Anterior cingulate cortex (tissue), 58 donors: ENCODE data around the gene ACYP1.

Source experiments
- DNase-seq, 58 donors: peaks; one replicate each; lab custom pipeline; 2025; lab: John Stamatoyannopoulos, UW

The ACYP1 gene

GRCh38 chr14:75044322-75044721 is 19.5 kb downstream of the ACYP1 start:
- DNase-seq: no peak

DNA sequence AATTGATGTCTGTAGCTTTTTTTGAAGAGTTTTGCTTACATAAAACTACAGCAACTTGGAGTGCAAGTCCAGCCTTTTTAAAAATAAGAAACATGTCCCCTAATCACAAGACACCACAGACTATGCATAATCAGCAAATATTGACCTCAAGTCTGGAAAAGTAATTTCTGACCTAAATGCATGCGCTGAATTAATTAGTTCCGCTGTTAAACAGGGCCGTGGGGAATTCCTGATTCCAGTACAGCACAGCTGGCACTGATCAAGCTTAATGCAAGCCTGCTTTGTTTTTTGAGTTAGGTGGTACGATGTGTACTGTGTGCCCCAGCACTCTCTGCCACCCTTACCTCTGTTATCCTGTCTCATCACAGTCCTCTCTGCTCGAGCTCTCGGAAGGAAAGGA is 21.8 kb downstream of the ACYP1 start:
- no peak for DNase-seq

- DNase-seq: no peak
Observed at GRCh38 chr14:75041613-75042012, 22.2 kb downstream of the ACYP1 start.

DNA sequence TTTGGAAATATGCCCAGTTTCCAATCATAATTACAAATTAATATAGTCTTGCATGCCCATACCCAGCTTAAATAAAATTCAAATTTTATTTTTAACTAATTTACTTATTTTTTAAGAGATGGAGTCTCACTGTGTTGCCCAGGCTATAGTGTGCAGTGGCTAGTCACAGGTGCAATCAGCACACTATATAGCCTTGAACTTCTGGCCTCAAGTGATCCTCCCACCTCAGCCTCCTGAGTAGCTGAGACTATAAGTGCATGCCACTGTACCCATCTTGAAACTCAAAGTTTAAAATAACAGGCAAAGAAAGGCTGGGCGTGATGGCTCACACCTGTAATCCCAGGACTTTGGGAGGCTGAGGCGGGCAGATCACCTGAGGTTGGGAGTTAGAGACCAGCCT is 22.9 kb downstream of the ACYP1 start:
- no peak for DNase-seq

DNA sequence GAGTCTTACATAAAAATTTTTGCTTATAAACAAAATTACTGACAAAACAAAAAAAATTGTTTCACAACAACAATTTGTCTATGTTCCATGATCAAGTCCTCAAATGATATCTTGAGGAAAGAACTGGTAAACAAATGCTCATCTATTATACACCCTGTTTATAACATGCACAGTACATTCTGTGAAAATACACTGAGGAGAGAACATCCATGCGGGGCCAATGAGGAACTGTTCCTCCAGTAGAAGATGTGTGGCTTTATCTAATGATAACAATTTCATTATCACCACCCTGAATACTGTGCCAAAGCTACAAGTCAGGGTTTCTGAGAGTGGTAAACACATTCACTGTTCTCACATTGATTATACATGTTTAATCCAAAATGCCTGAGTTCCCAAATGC is 23.3 kb downstream of the ACYP1 start:
- no peak for DNase-seq

- DNase-seq: no peak
Observed at GRCh38 chr14:75032939-75033338, 30.9 kb downstream of the ACYP1 start.

- DNase-seq: no peak
Observed at GRCh38 chr14:75030147-75030546, 33.7 kb downstream of the ACYP1 start.

GRCh38 chr14:75025876-75026275 is 37.9 kb downstream of the ACYP1 start:
- DNase-seq: no peak

GRCh38 chr14:75025082-75025481 is 38.7 kb downstream of the ACYP1 start:
- DNase-seq: no peak

- DNase-seq: no peak
Observed at GRCh38 chr14:75023108-75023507, 40.7 kb downstream of the ACYP1 start.

- DNase-seq: peak in 2 of 58 donors; percentile 1 to 2
Observed at GRCh38 chr14:75022655-75023054, 41.2 kb downstream of the ACYP1 start.

GRCh38 chr14:75018694-75019093 is 45.1 kb downstream of the ACYP1 start:
- no peak for DNase-seq

DNA sequence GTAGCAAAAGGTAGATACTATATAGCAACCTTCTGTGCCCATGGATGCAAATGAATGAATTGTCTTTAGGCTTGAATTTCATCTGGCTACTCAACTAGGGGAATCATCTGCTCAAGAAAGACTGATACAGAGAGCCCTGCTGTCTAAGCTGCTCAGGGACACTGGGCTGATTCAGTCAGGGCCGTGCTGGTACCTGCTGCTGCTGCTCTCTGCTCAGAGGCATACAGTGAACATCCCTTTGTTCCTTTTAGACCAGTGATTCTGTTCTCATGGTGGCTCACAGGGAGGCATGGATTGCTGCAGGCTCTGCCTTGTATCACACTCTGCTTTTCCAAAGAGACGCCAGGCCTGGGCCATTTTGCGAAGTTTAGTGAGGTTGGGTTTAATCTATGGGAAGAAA is 47.0 kb downstream of the ACYP1 start:
- peak in 27 of 58 donors; percentile 1 to 55 (median 21) for DNase-seq

GRCh38 chr14:75015496-75015895 is 48.3 kb downstream of the ACYP1 start:
- no peak for DNase-seq

DNA sequence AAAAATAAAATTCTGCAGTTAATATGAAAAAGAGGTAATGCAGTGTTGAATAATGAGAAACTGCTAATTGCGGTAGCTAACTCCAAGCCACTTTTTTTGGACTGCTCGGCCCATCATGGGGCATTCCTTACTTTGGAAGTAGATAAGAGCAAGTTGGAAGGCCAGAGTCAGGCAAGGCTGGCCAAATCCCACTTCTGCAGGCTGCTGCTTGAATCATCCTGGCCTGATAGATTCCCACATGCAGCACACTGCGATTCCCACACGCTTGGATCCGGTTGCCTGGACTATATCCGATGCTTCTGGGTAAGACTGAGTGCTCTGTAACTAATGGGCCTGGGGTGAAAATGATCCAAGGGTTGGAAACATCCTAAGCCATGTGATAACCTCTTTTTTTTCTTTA is 50.5 kb downstream of the ACYP1 start:
- no peak for DNase-seq

DNA sequence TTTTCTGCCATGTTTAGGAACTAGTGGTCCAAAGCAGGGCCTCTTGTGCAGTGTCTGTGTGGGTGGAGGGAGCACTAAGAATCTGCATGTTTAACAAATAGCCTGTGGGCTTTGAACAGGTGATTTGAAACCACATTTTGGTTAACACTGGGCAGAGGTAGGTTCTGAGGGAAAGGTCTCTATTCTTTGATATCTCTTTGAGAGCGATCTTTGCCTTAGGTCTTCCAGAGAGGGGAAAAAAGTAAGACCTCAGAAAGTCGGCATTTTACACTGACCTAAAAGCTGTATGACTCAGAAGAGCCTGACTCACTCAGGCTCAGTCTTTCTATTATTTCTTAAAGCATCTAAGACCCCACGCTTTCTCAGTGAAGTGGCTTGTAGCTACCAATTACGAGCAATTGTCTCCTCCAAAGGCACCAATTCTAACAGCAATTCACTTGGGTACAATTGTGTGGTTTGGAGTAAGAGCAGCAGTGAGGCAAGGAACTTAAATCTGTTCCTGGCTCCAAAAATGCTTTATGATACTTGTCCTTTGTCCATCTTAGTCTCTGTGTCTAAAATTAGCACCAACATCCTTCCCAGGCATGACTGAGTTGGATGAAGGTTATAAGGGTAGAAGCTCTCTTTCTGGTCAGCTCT is 52.3 kb downstream of the ACYP1 start:
- DNase-seq: no peak

GRCh38 chr14:75010472-75011093 is 53.2 kb downstream of the ACYP1 start:
- DNase-seq: no peak

DNA sequence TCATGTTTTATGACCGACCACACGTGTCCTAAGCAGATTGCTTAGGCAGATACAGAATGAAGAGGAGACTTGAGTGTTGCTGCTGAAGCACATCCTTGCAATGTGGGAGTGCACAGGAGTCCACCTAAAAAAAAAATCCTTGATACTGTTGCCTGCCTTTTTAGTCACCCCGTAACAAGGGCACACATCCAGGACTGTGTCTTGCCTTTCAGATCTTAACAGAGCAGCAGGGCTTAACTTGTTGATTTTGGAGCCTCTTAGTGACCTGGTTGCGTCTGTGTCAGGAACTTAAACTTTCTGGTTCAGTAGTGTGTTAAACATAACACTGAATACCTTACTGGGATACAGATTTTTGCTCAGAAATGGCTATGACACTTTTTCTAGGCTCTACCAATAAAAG is 54.6 kb downstream of the ACYP1 start:
- DNase-seq: no peak

DNA sequence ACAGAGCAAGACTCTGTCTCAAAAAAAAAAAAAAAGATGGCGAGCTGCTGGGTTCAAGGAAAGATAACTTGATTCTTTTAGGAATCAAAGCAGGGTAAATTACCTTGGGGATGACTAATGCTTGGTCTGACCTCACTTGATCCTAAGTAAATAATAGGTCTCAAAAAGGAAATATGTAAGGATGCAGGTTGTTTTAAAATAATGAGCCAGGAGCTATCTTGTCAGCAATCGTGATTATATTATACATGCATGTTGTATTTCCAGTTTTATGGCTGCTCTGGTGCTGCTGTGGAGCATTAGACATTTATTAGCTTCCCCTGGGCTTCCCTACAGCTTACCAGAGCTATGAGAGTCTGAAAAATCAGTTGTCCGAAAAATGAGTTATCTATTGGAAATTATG is 58.5 kb downstream of the ACYP1 start:
- no peak for DNase-seq

DNA sequence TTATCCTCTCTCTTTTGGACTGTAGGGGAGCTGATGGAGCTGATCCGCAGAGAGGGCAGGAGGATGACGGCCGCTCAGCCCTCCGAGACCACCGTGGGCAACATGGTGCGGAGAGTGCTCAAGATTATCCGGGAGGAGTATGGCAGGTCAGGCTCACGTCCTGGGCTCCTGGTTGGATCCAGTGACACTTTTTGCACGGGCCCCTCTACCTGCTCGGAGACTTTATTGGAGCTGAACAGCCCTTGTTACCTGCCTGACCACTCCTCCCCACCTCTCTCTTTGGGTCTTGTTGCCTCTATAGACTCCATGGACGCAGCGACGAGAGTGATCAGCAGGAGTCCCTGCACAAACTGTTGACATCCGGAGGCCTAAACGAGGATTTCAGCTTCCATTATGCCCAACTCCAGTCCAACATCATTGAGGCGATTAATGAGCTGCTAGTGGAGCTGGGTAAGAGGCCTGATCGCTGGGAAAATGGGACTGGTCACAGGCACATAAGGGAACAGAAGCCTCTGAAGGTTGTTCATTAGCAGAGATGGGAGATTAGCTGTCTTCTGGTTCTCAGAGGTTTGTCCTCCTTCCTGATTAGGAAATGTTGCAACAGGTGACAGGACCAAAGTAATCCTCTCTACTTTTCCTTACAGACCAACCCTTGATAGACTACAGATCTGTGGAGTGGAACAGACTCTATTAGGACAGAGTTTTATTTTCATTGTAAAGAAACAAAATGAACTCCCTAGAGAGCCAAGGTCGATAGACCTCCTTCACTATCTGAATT is 60.4 kb downstream of the ACYP1 start:
- DNase-seq: peak in 2 of 58 donors; percentile 16 to 26
